ENCODE results near the gene GRM8.
A peak's percentile ranks its signal among the peaks of the same experiment; 100 is the strongest.

Gene GRM8

DNA sequence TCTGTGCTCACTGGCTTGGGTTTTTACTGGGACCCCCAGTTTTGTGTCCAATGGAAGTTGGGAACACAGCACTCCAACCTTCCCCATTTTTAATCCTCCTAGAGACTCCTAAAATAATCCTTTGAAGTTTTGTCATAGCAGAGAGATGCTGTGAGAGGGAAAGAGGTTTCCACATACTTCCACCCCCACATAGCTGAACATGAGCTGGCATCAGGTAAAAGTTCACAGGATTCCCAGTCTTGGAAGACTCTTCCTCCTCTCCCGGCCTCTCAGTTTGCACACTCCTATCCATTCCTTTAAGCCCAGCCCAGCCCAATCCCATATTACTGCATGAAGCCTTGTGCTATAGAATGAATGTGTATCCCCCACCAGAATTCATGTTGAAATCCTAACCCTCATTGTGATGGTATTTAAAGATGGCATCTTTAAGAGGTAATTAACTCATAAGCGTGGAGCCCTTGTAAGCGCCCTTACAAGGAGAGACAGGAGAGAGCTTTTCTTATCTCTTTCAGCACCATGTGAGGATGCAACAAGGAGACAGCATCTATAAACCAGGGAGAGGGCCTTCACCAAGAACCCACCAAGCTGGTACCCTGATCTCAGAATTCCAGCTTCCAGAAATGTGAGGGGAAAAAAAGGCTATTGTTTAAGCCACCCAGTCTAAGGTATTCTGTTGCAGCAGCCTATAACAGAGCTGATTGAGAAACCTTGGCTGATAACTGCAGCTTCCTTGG lies 22.4 kb downstream of the GRM8 start:
- DNase-seq = no peak

DNA sequence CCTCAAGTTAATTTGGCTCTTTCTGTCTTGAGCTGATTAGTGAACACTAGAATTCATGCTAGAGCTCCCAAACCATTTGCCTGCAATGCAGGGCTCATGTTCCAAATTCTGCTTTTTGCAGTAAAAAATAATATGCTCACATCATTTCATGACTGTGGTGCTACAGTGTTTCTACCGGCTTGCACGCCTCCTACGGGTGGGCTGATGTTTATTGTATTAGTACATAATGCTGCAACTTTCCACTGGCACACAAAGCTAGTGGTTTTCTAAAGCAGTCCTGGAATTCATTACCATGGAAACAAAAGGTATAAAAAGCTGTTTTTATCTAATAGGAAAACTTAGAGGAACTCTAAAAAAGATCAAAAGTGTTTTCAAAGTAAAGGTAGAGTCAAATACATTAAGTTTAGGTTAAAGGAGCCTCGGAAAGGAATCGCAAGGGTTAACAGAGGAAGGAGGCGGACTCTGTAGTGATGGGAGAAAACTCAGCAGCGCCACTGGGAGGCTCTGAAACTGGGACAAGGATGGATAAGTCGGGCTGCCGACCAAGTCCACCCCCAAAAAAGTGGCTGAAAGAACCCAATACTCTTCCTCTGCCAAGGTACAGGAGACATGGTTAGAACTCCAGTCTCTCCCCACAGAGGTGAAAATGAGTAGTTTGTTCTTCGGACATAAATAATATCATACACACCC lies 25.9 kb downstream of the GRM8 start:
- DNase-seq = no peak

DNA sequence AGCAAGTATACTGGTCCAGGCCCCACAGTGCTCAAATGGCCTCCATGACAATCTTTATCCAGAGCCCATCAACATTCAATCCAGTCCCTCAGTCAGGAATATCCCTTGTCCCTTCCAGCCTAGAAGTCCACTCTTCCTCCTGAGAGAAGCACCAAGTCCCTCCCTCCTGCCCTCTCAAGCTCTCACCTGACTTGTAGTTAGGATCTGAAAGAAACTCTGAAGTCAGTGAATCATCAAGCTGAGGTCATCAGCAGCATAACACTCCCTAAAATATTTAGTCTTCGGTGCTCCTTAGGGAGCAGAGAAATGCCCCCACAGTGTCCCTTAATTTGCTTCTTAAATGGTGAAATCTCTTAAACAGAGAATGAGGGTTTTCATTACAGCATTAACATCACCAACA lies 31.0 kb downstream of the GRM8 start:
- no peak for DNase-seq

DNA sequence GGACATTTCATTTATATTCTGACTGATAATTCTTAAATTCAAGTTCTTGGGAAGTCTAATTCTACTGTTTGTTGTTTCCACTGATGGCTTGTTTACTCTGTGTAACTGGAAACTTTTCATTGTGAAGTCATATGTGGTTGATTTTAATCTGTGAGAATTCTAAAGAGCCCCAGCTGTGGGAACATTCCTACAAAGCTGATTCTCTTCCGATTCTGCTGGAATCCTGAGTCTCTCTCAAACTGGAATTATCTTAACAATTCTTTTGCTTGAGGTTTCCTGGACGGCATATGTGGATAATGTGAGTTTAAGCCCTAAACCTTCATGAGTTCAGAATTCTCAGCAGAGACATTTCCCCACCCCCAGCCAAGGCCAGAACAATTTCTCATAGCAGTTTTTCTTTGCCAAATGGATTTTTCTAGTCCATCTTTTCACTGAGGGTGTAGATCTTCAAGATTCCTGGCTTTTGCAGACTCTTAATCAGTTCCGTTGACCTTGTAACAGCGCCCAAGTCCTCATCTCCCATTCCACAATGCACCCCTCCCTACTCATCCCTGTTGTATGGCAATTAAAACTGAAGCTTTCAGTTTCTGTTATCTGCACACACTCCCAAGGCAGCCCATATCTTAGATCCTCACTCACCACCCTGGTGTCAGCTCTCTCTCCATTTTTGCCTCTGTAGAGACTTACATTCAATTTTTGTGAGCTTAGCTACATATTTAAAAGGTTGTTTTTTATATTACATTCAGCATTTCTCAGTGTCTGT lies 37.6 kb downstream of the GRM8 start:
- DNase-seq = no peak

DNA sequence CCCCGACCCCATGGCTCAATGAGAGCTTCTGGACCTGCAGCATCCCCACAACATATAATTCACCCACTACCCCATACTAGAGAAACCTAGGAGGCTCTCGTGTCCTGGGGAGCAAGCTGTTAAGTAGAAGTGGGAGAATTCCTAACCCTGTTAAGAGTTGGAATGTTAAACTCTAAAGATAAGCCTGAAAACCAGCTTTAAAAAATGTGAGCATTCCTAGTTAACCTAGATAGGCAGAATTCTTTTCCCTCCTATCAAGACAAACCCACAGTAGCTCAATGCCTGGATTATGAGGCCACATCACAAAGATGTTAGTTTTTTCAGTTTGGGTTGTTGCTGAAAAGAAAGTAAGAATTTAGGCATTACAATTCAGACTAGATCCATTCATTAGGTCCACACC lies 42.9 kb downstream of the GRM8 start:
- DNase-seq = no peak

DNA sequence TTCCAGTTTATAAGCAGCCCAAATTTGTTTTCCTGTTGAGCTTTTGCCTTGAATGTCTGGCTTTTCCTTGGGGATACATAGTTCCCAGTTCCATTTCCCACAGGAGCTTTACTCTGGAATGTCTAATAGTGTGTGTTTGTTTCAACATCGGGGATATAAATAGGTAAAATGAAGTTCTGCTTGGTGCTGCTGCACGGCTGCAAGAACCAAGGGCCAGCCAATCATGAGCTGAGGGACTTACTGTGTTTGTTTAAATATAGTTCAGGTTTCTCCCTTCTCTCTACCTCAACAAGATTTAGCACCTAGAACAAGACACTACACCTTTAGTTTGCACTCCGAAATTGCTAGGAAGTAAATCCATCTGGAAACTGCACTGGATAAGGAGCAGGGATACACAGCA lies 43.9 kb downstream of the GRM8 start:
- no peak for DNase-seq

DNA sequence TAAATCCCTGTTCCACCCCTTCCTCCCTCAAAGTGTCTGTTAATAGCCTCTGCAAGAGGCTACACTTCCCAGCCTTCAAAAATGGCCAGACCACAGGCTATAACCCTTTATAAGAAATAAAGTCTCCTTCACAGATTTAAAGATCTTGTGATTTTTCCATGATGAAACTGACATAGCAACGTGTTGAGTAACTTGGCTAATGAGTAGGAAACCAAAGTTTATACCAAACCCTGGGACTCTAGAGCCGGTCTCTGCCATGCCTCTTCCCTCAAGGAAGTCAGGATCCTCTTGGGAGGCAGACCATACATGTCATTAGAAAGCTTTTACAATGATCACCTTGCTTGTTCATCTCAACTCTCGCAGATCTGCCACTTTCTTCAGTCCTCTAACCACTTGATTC lies 44.4 kb downstream of the GRM8 start:
- peak; percentile 84 for DNase-seq

DNA sequence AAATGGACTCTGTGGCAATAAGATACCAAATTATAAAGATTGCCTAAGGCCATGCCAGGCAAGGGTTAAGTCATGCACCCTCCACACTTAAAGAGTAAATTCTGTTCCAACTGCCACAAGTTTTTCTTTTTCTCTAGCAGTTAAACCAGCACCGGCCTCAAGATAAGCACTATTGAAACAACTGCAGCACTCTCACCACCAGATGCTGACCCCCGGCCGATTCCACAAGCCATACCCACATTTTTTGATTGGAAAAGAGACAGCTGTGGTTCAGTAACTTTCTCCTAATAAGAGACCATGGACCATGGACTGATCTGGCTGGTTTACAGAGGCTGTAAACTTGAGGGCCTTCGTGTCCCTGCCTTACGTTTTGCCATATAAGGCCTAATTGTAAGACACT lies 44.9 kb downstream of the GRM8 start:
- DNase-seq = peak; percentile 79

DNA sequence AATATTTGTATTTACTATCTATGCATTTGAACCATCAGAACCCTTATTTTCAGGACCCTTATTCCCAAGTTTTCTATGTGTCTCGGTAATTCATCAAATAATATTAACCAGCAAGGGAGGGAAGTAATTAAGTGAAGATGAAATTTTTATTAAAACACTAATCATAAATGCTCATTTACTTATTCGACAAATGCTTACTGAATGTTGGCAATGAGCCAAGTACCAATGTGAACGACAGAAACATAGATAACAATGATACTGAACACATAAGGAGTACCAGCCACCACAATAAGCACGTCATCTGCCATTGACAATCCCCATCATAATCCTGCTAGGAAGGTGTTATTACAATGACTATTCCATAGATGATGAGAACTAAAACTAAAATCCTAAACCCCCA lies 45.5 kb downstream of the GRM8 start:
- DNase-seq = no peak

DNA sequence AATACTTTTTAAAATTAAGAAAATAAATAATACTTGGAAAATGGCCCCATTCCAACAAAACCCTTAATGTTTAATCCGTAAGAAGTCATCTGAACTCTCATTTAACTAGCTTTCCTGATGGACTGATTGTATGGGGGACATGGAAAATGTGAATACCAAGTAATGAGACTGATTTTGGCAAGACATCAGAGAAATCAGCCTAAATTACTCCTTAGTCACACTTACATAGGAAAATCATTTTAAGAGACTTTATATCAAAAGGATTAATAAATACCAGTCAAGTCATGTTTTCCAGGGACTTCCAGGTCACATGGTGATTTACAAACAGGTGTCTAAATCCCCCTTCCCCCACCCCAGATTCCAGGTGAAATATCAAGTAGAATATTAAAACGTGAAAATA lies 58.2 kb downstream of the GRM8 start:
- no peak for DNase-seq

DNA sequence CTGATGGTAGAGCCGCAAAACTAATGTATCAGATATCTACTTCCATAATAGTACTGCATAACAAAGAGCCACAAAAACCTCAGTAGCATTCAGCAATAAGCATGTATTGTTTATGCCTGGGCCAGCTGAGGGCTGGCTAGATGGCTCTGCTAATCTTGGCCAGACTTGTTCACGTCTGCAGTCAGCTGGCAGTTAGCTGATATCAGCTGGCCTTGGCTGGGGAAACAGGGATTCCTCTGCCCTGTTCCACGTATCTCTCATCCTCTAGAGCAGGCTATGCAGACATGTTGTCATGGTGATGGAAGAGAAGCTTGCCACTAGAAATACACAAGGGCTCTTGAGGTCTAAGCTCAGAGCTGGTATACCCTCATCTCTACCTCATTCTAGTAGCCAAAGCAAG lies 62.9 kb downstream of the GRM8 start:
- peak; percentile 98 for DNase-seq

DNA sequence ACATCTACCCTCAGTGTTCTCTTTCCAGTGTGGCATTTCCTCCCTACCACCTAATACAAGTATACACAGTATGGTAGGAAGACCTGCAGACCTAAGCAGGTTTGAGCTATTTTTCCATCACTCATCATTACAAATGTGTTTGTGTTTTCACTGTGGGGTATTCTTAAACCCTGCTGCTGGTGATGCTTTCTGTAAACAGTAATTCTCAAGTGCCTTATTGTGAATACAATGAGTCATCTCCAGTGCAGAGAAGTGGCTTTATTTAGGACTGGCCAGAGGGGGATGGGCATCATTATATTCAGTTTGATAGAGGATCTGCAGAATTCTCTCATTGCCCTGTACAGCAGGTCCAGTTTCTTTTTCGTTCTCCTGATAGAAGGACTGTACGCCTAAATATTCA lies 63.7 kb downstream of the GRM8 start:
- DNase-seq = peak; percentile 40

DNA sequence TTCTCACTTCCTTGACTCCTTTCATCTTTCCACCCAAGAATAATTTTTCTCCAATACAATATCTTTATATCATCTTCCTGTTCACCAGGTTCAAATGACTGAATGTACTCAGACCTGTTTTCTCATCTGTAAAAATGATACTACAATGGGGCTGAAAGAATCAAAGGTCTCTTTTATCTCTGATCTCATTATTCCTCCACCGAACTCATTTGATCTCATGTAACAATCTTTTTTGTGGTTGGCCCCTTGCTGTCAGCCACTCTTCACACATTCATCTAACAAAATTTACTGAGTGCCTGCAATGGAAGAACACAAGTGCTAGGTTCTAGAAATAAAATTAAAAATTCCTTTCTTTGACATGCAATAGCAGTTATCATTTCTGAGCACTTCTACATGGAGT lies 65.0 kb downstream of the GRM8 start:
- DNase-seq = no peak

DNA sequence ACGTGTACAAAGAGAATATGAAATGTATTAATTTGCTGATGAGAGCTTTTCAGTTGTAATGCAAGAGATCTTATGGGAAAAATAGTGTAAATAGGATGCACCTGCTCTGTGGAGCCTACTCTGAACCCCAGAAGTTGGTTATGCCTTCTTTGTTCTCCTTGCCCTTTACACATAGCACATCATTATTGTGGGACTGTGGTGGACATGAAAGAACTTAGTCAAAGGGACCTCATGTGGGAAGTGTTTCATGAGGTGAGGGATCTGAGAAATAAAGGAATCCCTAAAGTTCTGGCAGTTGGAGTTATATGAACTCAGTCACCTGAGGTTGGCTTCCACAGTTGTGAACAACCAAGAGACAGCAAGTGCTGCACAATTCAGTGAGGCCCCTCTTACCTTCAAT lies 66.1 kb downstream of the GRM8 start:
- DNase-seq = no peak

DNA sequence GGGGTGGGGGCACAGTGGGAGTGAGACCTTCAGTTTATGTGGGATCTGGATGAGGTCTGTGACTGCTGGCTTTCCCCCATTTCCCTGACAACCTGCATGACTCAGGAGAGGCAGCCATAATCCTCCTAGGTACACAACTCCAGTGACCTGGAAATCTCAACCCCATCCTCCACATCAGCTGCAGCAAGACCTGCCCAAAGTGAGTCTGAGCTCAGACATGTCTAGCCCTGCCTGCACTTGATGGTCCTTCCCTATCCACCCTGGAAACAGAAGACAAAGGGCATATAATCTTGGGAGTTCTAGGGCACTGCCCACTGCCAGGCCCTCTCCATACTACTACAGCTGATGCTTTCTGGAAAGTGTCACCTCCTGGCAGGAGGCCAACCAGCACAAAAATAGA lies 75.6 kb downstream of the GRM8 start:
- peak; percentile 59 for DNase-seq

DNA sequence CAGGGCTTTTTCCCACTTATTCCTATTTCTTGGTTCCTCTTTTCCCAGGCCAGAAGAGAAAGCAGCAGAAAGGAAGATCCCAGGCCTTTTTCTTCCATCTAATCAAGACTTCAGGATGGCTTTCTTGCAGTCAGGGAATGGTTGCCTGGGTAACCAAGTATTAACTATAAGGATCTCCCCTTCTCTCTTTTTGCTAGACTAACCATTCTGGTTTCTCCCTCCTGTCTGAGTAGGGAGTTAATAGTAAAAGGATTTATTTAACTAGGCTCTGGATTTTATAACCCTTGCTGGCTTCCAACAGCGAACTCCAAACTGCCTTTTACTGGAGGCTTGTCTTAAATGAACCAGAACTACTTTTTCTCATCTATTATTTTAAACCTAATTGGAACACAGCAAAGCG lies 90.4 kb downstream of the GRM8 start:
- DNase-seq = peak; percentile 63

DNA sequence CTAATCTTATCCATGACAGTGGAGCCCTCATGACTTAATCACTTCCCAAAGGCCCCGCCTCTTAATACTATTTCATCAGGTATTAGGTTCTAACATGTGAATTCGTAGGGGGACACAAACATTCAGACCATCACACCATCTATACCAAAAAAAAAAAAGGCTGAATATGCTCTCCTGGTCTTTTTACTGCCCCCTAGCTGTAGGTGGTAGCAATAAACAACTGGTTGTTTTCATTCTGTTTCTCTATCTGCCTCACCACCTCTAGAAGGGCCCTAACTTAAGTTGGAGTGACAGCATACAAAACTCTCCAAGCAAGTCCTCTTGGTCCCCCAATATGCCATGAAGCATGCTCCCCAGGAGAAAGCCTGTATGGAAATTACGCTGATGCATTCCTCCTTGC lies 94.1 kb downstream of the GRM8 start:
- DNase-seq = no peak

DNA sequence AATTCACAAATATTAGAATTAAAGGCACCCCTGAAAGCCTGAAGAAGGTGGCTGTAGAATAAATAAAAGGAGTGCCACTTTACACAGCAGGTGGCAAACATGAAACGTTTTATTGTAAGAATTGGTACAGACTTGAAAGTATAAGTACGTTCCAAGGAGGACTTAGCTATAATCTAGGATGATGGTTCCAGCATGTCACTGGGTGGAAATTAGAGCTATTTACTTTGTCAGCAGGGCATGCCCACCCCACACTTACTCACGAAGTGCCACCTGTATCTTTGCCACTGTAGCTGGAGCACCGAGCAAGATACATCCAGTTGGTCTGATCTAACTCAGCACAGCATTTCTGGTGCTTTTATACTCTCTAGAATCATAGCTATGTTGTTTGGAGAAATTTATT lies 97.8 kb downstream of the GRM8 start:
- DNase-seq = peak; percentile 93

DNA sequence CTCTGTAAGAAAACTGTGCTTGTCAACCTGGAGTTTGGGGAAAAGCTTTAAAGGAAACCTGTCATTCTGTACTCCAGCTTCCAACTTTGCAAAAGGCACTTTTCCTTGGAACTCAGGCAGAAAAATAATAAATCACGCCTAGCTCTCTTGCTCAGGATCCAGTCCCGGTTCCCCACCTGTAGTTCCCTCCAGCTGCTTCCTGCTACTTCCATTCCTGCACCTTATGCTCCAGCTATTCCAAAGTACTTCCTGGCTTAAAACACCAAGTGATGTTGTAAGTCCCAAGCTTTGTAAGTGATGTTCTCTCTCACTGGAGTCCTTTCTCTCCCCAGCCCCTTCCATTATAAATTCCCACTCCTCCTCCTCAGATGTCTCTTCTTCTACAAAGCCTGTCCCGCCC lies 98.6 kb downstream of the GRM8 start:
- DNase-seq = peak; percentile 27

DNA sequence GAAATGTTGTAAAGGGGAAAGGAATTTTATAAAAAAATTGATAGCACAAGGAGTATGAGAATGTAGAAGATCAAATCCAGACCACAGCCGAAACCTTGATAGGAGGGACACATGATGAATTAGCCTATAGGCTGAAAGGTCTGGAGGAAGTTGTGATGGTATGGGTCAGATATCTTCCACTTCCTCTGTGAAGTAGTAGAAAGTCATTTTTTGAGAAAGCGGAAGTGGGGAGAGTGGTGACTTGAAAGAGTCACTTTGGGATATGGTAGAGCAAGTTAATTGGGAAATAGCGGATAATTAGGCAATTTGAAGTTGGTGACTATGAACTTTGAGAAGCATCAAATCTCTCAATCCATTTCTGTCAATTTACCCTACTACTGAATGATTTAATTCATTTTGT lies 99.4 kb downstream of the GRM8 start:
- no peak for DNase-seq

DNA sequence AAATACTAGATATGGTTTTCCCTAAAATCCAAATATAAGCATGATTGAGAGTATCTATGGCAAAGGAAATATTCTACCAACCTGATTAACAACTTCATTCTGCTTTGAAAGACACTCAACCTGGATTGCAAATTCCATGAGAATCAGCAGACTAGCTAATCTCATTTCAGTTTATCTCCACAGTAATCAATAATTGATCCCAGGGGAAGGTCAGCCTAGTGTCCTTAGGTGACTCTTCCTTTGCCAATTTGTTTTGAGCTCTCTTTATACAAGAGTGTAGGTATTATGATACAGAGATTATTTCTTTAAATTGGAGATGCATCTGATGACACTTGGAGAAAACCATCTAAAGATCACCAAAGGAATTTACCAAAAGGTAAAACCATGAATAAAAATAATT lies 100.3 kb downstream of the GRM8 start:
- no peak for DNase-seq

DNA sequence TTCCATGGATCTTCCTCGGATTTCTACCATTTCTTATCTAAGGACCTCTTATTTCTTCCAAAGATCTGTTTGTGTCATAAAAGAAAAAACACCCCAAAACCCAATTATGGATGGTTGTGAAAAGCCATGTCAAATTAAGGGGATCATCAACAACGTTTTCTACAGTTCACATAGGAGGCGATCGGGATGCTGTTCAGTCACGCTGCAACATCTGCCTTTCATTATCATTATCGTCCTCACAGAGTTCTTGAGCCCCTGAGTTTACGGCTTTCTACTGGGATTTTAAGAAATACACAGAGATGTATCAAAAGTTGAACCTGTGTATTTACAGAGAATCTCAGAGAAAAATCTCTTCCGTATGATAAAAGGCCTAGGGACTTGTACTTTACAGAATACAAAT lies 101.4 kb downstream of the GRM8 start:
- no peak for DNase-seq

DNA sequence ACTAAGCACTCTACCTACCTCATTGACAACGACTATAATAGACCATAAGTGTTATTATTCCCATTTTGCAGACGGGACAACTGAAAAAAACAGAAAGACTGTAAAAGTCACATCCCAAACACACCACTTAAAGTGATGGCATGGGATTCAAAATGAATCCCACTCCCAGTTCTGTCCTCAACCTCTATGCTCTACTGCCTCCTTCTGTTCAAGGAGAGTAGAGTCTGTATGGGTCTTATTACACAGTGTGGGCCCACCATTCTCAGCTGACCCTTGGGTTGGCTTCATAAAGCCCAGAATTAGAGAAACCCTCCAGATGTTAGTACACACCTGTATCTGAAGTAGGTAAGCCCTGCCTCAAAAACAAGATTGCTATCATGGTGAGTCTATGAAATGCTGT lies 102.2 kb downstream of the GRM8 start:
- DNase-seq = no peak

All from DMS79 (cell line).